Activated CD8-positive, alpha-beta memory T cell treated with anti-CD3 and anti-CD28 coated beads, Interleukin-2, amount 10 ng/mL, durations not matched to agents 7 days and 5 days (primary cell): Measurements from ENCODE around the gene BEND5. TPM values are rescaled to one million over a fixed set of nuclear protein-coding genes. Genes with fewer than 3 reads are reported as not detected.

Experiments
- ATAC-seq: fragments of 150-1000 bp; cut with Tn5 transposase; one replicate; pipeline ENCODE4 v1.10.0; 2021; ENCODE audit warnings: moderate library complexity
- CTCF ChIA-PET: fragments of 350-600 bp; sonication (Branson Sonifier 250); formaldehyde crosslinking; loops from one replicate; lab custom pipeline; 2021; ENCODE audit warnings: antibody characterized with exemption; lab: Charles Lee
- DNase-seq: peaks from one replicate; pipeline ENCODE4 v3.0.0-alpha.2; 2020
- H3K27ac Mint-ChIP-seq: one replicate; pipeline ENCODE4 v1.8.0; 2021; ENCODE audit warnings: mild to moderate bottlenecking, mixed read lengths
- H3K27me3 Mint-ChIP-seq: one replicate; pipeline ENCODE4 v1.8.0; 2021; ENCODE audit warnings: mixed read lengths
- H3K36me3 Mint-ChIP-seq: one replicate; pipeline ENCODE4 v1.8.0; 2021; ENCODE audit warnings: mild to moderate bottlenecking, mixed read lengths
- H3K4me1 Mint-ChIP-seq: one replicate; pipeline ENCODE4 v1.8.0; 2021; ENCODE audit warnings: mixed read lengths
- H3K4me3 Mint-ChIP-seq: one replicate; pipeline ENCODE4 v1.8.0; 2021; ENCODE audit warnings: mild to moderate bottlenecking, moderate library complexity, mixed read lengths
- H3K9me3 Mint-ChIP-seq: one replicate; pipeline ENCODE4 v1.8.0; 2022; ENCODE audit warnings: low read depth, mixed read lengths
- total RNA-seq, 2 experiments: library from RNA; stranded (reverse); gene quantifications; one replicate each; pipeline ENCODE4 v1.2.3, GENCODE V29; 2021

Gene BEND5
- total RNA-seq, 2 experiments from 2014 or later, result 0.96 to 1.9 TPM

DNA sequence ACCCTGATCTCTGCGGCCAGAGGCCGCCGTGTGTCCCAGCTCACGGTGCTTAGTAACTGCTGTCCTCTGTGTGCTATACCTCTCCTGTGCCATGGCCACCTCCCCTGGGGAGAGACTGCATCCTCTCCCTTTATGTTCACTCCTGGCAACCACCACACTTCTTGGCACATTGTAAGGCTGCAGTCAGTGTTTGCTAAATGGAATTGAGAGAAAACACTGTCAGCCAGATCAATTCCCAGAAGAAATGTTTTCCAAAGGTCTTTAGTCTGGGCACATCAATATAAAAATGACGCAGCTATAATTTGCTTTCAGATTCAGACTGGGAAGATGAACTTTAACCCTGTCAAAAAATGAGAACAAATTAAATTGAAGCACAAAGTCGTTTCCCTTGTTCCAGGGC is 96.8 kb downstream of the BEND5 start:
- Mint-ChIP-seq H3K9me3 (no peaks in the 10 kb centered on the region), H3K27me3 (peaks cover 2% of the 10 kb centered on the region), H3K27ac (no peak overlapping the region), H3K4me3 (no peak overlapping the region), H3K36me3 (no peaks in the 10 kb centered on the region), H3K4me1 (no peaks in the 10 kb centered on the region)
- ATAC-seq (no peak), DNase-seq (no peak)
- CTCF ChIA-PET, result no interaction called here

DNA sequence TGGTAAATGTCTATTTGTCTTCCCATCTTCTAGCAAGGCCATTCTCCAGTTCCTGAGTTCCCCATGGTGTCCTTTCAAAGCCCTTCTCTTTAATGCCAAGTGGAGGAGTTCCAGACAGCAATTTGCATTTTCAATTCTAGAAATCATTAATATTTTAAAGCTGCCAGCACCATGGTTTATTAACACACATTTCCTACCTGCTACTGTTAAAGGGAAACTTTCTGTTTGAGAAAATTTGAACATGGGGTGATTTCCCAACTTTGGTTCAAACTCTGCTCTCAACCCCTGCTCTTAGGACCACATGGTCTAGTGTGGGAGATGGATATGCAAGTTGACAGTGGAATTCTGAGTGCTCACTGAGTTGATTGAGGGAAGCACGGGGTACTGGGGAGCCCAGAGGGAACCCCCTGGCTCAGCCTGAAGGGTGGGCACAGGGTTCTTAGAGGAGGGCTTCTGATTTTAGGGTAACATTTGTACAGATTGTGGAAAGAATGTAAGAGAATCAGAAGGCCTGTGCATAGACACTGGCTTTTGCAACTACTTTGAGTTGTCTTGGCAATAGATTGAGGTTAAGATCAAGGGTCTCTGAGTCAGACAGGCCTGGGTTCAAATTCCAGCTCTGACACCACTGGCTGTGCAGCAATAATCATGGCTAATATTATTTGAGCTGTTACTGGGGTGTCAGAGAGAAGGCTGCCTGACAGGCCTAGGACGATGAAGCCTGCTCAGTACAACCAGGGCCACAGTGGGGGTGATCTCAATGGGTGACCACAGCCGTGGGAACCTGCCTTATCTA is 97.8 kb downstream of the BEND5 start:
- no peaks in the 10 kb centered on the region for H3K4me1 Mint-ChIP-seq
- H3K9me3 Mint-ChIP-seq, result no peaks in the 10 kb centered on the region
- H3K27me3 Mint-ChIP-seq, result peaks cover 4% of the 10 kb centered on the region
- no peaks in the 10 kb centered on the region for H3K36me3 Mint-ChIP-seq
- no peak overlapping the region for H3K4me3 Mint-ChIP-seq
- H3K27ac Mint-ChIP-seq, result no peak overlapping the region
- ATAC-seq (no peak), DNase-seq (no peak)
- CTCF ChIA-PET, result no interaction called here
